HG03064 (cell line): ENCODE data around the gene PLA2G4F.

Experiments used
- ATAC-seq: cut with Tn5 transposase; IDR thresholded peaks from one replicate; pipeline ENCODE4 v1.9.1; 2021; ENCODE audit warnings: low read depth; ENCODE audit not compliant: unreplicated experiment

PLA2G4F gene

GRCh38 chr15:42166225-42166940 is 9.9 kb upstream of the PLA2G4F start:
- no peak for ATAC-seq

DNA sequence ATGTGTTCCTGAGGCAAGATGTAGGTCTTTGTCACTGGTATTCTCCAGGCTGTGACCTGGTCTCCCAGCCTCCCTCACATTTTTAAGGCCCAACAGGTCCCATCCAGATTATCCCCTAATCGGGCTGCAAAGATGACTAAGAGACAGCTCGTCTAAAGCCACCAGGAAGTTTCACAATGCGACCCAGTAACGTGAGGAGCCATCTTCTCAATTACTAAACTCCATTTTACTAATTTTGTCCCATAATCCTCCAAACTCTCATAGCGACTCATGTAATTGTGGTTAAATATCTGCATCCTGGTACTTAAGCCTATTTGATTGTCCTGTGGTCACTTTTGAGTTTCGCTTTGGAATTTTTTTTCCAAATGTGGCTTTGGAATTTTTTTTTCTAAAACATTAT is 8.7 kb upstream of the PLA2G4F start:
- ATAC-seq, result no peak

DNA sequence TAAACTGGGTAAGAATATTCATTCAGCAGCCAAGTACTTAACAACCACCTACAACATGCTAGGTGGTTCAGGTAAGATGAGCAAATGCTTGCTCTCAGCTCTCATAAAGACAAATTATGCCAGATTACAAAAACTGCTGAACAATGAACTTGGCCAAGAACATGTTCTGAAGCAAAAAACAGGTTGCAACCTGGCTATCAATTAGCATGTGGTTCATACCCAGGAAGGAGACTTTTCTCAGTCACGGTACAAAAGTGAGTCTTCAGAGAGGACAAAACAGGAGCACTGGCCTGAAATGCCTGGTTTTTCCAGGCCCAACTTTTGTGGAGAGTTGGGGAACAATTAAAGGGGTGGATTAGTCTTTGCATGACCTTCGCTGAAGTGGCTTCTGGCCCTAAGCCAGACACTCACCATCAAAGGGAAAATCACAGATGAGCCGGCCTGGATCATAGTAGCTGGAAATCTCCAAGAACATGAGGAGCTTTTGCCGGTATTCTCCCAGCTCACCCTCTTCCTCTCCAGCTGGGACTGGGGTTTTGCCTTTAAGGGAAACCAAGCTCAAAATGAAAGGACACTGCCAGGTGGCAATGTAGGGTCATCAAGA is 7.6 kb upstream of the PLA2G4F start:
- ATAC-seq, result no peak

GRCh38 chr15:42163291-42163690 is 6.9 kb upstream of the PLA2G4F start:
- ATAC-seq, result no peak

DNA sequence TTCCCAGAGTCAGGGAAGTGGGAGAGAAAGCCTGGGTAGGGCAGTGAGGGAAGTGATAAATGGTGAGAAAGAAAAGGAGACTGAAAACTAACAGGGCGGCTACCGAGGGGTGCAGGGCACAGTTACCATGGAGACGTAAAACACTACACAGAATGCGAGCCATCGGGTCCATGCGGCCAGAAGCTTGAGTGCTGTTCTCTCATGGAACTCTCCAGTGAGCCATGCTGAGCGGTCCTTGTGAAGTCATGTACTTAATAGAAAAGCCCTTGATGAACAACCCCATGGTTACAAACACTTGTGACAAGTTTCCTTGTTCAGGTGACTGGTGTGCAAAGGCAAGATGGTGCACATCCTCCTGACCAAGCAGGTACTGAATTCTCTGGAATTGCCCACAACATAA is 3.7 kb upstream of the PLA2G4F start:
- no peak for ATAC-seq

DNA sequence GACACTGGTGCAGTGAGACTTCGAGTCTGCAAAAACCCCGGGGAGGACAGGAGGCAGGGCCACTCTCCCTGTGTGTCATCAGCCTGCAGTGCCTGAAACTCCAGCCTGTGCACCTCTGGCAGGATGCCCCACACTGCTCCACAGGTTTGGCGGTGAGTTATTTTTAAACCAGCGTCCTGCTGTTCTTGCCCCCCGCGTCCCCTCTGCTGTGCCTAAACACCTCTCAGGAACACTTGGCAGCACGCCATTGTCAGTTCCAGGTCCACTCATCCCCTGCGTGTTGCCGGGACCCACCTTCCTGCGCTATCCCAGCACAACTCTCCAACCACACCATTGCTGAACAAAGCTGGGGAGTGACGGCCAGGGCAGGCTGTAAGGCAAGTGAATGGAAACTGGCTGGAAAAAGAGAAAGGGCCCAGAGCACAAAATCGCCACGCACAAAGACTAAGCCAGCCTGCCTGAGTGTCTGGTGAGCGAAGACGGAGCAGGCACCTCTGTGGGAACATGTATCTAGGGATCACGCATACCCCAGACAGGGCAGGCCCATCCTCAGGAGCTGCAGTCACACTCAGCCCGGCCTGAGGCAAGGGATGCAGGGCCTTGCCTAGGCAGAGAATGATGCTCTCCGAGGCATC is 3.1 kb upstream of the PLA2G4F start:
- ATAC-seq, result no peak

- ATAC-seq, result no peak
Measured at GRCh38 chr15:42158941-42159340, 2.5 kb upstream of the PLA2G4F start.

DNA sequence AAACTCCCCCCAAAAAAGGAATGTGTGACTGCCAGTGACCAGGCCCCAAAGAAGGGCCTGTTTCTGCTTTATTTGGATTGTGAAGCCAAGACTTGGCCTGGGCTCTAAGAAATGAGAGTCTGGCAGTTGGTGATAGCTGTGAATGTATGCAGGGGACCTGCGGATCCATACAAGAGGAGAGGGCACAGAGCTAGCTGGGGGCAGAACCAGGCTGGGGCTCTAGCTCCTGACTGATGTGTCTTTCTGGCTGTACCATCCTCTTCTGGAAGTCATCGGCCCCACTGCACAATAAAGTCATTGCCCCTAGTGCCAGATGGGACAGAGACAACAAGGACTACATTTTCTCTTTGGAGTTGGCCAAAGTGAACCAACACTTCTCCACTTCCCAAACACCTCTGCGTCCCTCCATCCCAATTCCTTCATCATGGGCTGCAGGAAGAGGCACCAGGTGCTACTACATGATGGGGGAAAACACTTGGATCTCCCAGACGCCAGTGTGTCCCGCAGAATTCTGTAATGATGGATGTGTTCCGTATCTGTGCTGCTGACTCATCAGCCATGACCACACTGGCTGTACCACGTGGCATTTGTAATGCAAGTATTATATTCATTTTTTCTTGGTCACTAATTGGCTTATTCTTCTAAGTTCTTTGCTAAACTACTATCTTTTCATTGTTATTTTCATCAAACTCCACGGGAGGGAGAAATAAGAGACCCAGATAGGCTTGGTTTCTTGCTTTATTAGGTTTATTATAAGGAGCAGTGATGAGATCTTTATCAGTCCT is 1.7 kb upstream of the PLA2G4F start:
- ATAC-seq, result no peak

DNA sequence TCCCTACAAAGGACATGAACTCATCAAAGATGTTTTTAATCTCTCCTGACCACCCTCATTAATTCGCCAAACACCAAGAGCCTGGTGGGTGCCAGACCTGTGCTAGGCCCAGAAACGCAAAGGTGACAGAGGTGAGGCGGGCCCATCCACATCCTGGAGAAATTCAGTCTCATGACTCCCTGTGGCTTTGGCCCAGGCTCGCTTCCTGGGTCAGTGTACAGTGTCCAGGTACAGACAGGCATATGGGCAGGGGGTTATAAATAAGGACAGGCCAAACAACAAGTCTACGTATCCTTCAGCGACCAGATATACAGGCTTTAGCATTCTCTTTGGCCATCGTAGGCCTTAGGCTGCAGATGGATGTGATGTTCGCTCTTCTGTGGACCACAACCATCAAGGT is 945 bp upstream of the PLA2G4F start:
- no peak for ATAC-seq

DNA sequence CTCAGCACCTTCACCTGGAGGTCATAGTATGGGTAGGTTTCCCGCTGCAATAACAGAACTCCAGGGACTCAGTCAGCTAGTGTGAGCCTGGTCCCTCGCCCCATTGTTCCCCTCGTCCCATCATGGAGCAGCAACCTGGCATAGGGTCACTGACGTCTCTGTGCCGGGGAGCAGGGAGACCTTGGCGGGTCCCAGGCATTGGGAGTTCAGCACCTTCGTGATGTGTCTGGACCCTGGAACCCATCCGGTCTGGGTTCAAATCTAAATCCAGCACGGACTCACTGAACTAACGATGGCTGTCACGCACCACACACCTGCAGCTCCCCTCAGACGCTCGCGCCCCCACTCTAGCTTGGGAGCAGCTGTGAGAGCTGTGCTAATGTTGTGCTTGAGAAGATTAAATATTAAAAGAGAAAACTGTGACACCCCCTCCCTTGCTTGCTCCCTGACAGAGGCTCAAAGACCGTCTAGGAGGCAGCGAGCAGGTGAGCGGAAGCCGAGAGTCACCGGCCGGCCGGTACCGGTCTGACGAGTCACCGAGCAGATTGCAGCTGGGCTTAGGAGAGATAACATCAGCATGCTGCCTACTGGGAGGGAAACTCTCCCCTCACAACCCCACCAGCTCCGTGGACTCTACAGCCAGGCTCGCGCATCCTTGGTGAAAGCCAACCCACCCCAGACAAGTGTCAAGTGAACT is 742 bp downstream of the PLA2G4F start:
- no peak for ATAC-seq

- no peak for ATAC-seq
Measured at GRCh38 chr15:42154956-42155355, 1.5 kb downstream of the PLA2G4F start.

GRCh38 chr15:42154212-42154941 is 2.1 kb downstream of the PLA2G4F start:
- no peak for ATAC-seq

DNA sequence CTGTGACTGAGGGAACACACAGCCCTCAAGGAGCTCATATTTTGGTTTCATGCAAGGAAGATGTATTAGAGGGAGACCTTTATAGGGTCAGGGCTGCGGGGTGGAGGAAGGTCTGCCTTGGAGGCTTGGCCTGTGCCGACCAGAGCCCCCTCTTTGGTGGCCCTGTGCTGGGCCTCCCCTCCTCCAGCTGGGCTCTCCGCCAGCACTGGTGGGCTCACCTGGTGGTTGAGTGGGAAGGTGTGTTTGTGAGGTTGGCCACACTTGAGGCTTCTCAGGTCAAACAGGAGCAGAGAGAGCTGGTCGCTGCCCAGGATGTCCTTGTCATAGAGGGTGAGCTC is 2.6 kb downstream of the PLA2G4F start:
- no peak for ATAC-seq

- ATAC-seq, result no peak
Measured at GRCh38 chr15:42152921-42153698, 3.3 kb downstream of the PLA2G4F start.

DNA sequence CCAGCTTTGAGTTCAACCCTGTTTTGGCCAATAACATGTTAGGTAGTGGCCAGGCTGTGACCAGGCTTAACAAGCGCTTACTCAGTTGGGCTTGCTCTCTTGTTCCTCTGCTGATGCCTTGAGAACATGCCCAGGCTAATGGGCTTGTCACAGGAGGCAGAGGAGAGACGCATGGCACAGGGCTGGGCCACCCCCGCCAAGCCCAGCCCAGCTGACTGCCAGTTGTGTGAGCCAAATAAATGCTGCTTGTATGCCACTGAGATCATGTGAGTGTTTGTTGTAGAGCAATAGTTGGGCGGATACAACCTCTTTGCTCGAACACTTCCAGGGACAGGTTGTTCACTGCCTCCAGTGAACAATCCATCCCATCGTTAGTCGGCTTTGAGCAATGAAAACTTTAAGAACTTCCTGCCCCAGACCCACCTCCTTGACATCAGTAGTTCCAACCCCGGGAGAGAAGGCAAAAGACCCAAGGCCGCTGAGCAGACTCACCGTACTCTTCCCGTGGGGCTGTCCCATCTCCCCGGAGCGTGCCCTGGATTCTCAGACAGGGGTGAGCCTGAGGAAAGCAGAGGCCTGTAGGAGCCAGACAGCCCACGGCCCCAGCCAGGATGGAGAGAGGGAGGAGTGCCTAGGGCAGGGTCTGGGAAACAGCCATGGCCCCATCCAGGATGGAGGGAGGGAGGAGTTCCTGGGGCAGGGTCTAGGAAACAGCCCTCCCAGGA is 4.1 kb downstream of the PLA2G4F start:
- no peak for ATAC-seq

- ATAC-seq, result no peak
Measured at GRCh38 chr15:42151736-42152135, 4.7 kb downstream of the PLA2G4F start.

DNA sequence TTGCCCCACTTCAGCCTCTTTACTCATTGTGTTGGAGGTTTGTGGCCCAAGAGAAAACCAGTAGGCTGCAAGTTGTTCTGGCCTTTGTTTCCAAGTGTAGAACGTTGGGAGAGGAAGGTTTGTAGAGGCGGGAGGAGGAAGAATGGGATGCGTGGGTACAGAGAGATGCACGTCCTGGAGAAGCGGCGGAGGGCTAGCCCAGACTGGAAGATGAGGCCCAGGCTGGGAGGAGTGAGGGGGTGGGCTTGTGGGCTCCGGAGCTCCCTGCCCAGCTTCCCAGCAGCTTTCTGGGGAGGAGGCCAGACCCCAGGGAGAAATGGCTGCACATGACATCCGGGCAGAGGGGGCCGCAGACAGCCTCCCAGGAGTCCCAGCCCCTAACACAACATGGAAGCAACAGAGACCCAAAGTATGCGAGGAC is 5.3 kb downstream of the PLA2G4F start:
- no peak for ATAC-seq

- ATAC-seq, result no peak
Measured at GRCh38 chr15:42150219-42150970, 6.0 kb downstream of the PLA2G4F start.
